ENCODE data around the gene GPC6.

DNA sequence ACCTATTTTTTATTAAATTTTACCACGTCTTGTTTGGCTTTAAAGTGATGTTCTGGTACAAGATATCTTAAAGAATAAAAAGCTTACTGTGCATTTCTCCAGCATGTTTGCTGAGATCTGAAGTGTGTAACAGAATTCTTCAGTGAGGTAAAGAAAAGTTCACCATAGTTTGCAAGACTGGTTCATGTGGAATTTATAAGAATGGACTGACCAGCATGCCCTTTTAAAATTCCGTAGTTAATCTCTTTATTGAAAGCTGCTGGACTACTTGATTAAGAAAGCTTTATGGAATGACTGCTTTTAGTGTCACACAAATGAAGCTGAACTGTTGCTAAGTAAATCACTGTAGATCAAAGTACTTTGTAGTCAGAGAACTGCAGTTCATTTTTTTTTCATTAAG, 119.2 kb downstream of the GPC6 start:
- TF ChIP-seq, protein P1, sequence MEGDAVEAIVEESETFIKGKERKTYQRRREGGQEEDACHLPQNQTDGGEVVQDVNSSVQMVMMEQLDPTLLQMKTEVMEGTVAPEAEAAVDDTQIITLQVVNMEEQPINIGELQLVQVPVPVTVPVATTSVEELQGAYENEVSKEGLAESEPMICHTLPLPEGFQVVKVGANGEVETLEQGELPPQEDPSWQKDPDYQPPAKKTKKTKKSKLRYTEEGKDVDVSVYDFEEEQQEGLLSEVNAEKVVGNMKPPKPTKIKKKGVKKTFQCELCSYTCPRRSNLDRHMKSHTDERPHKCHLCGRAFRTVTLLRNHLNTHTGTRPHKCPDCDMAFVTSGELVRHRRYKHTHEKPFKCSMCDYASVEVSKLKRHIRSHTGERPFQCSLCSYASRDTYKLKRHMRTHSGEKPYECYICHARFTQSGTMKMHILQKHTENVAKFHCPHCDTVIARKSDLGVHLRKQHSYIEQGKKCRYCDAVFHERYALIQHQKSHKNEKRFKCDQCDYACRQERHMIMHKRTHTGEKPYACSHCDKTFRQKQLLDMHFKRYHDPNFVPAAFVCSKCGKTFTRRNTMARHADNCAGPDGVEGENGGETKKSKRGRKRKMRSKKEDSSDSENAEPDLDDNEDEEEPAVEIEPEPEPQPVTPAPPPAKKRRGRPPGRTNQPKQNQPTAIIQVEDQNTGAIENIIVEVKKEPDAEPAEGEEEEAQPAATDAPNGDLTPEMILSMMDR (IDR thresholded peaks at IDR 0.05; ENCODE audit: insufficient read depth, low read length), result no peak
- TF ChIP-seq GABPA (IDR thresholded peaks at IDR 0.05; ENCODE audit: low read depth) (no peak), SPI1 (IDR thresholded peaks at IDR 0.05; ENCODE audit: borderline replicate concordance, low read depth) (no peak), POLR2AphosphoS5 (IDR thresholded peaks at IDR 0.05; ENCODE audit: low read depth) (no peak)

All from HL-60 (cell line).